Activated T-helper 2 cell treated with anti-CD3 and anti-CD28 coated beads, Interferon-gamma antibody, Interleukin-2, Interleukin-4, amounts not matched to agents 10 μg/mL and 5 μg/mL and 100 μg/mL, durations not matched to agents 14 hours and 24 hours and 36 hours (primary cell): Measurements from ENCODE around the gene SYTL3. TPM values are rescaled to one million over a fixed set of nuclear protein-coding genes. Genes with fewer than 3 reads are reported as not detected.

Experiments used
- DNase-seq: peaks from one replicate; pipeline ENCODE4 v3.0.0; 2021; ENCODE audit warnings: low spot score
- H3K27ac Mint-ChIP-seq: one replicate; pipeline ENCODE4 v1.8.0; 2021; ENCODE audit warnings: mixed read lengths
- H3K27me3 Mint-ChIP-seq: one replicate; pipeline ENCODE4 v1.8.0; 2021; ENCODE audit warnings: low read depth, mixed read lengths
- H3K36me3 Mint-ChIP-seq: one replicate; pipeline ENCODE4 v1.8.0; 2021; ENCODE audit warnings: low read depth, mixed read lengths
- H3K4me1 Mint-ChIP-seq: one replicate; pipeline ENCODE4 v1.8.0; 2021; ENCODE audit warnings: low read depth, mixed read lengths
- H3K4me3 Mint-ChIP-seq: one replicate; pipeline ENCODE4 v1.8.0; 2021; ENCODE audit warnings: low read depth, mild to moderate bottlenecking, moderate library complexity, mixed read lengths
- H3K9me3 Mint-ChIP-seq: one replicate; pipeline ENCODE4 v1.8.0; 2021; ENCODE audit warnings: mixed read lengths
- intact Hi-C: fragments of 100-400 bp; cut with micrococcal nuclease; formaldehyde crosslinking; loops from one replicate; pipeline ENCODE4 v1.15.1; 2023
- total RNA-seq: library from RNA; stranded (reverse); gene quantifications from 2 replicates; pipeline ENCODE4 v1.2.3, GENCODE V29; 2022

SYTL3 gene
- total RNA-seq, 1 donor from 2014 or later = 232 TPM

- Mint-ChIP-seq H3K36me3 (peaks cover 76% of the 10 kb centered on the region), H3K4me3 (no peak overlapping the region), H3K27me3 (no peaks in the 10 kb centered on the region), H3K4me1 (no peaks in the 10 kb centered on the region), H3K9me3 (no peaks in the 10 kb centered on the region), H3K27ac (no peak overlapping the region)
- intact Hi-C loops = no loop called here
- no peak for DNase-seq
These were observed 102.1 kb downstream of the SYTL3 start for GRCh38 chr6:158751921-158752320.

DNA sequence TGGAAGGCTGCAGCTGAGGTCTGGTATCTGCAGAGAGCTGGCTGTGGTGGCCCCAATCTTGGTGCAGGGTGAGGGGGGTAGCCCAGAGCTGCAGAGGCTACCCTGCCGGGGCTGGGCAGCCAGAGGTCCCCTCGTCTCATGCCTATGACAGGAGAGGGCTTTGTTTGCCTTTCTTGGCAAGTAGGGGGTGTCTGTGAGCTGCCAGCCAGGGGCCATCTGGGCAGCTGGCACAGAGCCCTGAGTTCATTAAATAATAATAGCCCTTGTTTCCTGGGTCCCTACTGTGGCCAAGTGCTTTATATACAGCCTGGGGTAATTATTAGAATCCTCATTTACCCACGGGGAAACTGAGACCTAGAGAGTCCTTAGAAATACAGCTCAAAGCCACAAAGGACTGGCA is 102.8 kb downstream of the SYTL3 start:
- Mint-ChIP-seq H3K36me3 (peaks cover 77% of the 10 kb centered on the region), H3K9me3 (no peaks in the 10 kb centered on the region), H3K27me3 (no peaks in the 10 kb centered on the region), H3K4me1 (no peaks in the 10 kb centered on the region), H3K27ac (no peak overlapping the region), H3K4me3 (no peak overlapping the region)
- intact Hi-C loops = no loop called here
- no peak for DNase-seq

DNA sequence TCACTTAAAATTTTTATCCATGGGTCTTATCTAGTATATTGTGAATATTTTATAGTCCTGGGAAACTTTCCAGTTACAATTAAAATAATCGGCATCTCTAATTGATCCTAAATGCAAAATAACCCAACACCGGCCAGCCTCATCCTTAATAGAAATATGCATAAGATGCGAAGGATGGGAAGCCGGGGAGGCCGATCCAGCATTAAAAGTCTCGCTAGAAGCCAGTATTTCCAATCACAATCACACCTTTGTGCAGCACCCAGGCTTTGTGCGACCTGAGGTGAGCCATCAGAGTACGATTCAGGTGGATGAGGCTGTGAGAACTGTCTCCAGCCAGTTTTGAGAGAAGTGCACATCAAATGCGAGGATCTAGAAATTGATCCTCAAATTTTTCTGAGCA is 104.0 kb downstream of the SYTL3 start:
- Mint-ChIP-seq H3K36me3 (peaks cover 77% of the 10 kb centered on the region), H3K9me3 (no peaks in the 10 kb centered on the region), H3K27me3 (no peaks in the 10 kb centered on the region), H3K4me1 (no peaks in the 10 kb centered on the region), H3K27ac (no peak overlapping the region), H3K4me3 (no peak overlapping the region)
- DNase-seq = no peak
- intact Hi-C loops = no loop called here

- H3K36me3 Mint-ChIP-seq = peaks cover 79% of the 10 kb centered on the region
- no peak overlapping the region for H3K4me3 Mint-ChIP-seq
- intact Hi-C loops = no loop called here
- DNase-seq = no peak
- H3K27me3 Mint-ChIP-seq = no peaks in the 10 kb centered on the region
- no peaks in the 10 kb centered on the region for H3K4me1 Mint-ChIP-seq
- no peaks in the 10 kb centered on the region for H3K9me3 Mint-ChIP-seq
- peak overlapping the region; percentile 52 for H3K27ac Mint-ChIP-seq
These were observed 104.9 kb downstream of the SYTL3 start for GRCh38 chr6:158754738-158755137.

- no peak overlapping the region for H3K4me3 Mint-ChIP-seq
- H3K36me3 Mint-ChIP-seq = peaks cover 79% of the 10 kb centered on the region
- no peaks in the 10 kb centered on the region for H3K4me1 Mint-ChIP-seq
- intact Hi-C loops = no loop called here
- H3K27me3 Mint-ChIP-seq = no peaks in the 10 kb centered on the region
- no peaks in the 10 kb centered on the region for H3K9me3 Mint-ChIP-seq
- DNase-seq = no peak
- H3K27ac Mint-ChIP-seq = no peak overlapping the region
These were observed 105.8 kb downstream of the SYTL3 start for GRCh38 chr6:158755636-158756035.

GRCh38 chr6:158756126-158756525 is 106.3 kb downstream of the SYTL3 start:
- peaks cover 80% of the 10 kb centered on the region for H3K36me3 Mint-ChIP-seq
- DNase-seq = no peak
- intact Hi-C loops = no loop called here
- H3K4me1 Mint-ChIP-seq = no peaks in the 10 kb centered on the region
- no peaks in the 10 kb centered on the region for H3K9me3 Mint-ChIP-seq
- no peak overlapping the region for H3K27ac Mint-ChIP-seq
- H3K27me3 Mint-ChIP-seq = no peaks in the 10 kb centered on the region
- no peak overlapping the region for H3K4me3 Mint-ChIP-seq

GRCh38 chr6:158756977-158757752 is 107.3 kb downstream of the SYTL3 start:
- H3K4me1 Mint-ChIP-seq = no peaks in the 10 kb centered on the region
- no peak for DNase-seq
- no peaks in the 10 kb centered on the region for H3K9me3 Mint-ChIP-seq
- peak overlapping the region; percentile 45 for H3K27ac Mint-ChIP-seq
- peaks cover 78% of the 10 kb centered on the region for H3K36me3 Mint-ChIP-seq
- intact Hi-C loops = no loop called here
- H3K4me3 Mint-ChIP-seq = no peak overlapping the region
- H3K27me3 Mint-ChIP-seq = no peaks in the 10 kb centered on the region

DNA sequence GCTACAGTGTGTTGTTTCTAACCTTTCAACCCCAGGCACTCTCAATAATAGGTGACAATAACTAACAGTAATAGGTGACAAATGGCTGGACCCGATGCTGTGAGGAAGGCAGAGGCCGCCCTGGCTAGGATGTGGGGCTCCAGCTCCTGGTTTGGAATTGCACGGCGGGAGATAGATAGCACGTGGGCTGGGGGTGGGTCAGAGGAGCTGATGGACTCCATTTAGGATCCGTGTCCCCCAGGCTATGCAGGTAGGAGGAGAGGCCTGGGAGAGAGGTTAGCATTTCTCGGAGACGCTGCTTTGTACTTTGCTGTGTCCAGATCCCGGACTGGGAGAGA is 107.9 kb downstream of the SYTL3 start:
- H3K4me1 Mint-ChIP-seq = no peaks in the 10 kb centered on the region
- intact Hi-C loops = no loop called here
- peaks cover 79% of the 10 kb centered on the region for H3K36me3 Mint-ChIP-seq
- no peaks in the 10 kb centered on the region for H3K27me3 Mint-ChIP-seq
- H3K27ac Mint-ChIP-seq = peak overlapping the region; percentile 45
- H3K4me3 Mint-ChIP-seq = no peak overlapping the region
- no peaks in the 10 kb centered on the region for H3K9me3 Mint-ChIP-seq
- no peak for DNase-seq

GRCh38 chr6:158758451-158758860 is 108.6 kb downstream of the SYTL3 start:
- Mint-ChIP-seq H3K9me3 (no peaks in the 10 kb centered on the region), H3K4me1 (no peaks in the 10 kb centered on the region), H3K27ac (no peak overlapping the region), H3K27me3 (no peaks in the 10 kb centered on the region), H3K36me3 (peaks cover 86% of the 10 kb centered on the region), H3K4me3 (no peak overlapping the region)
- no peak for DNase-seq
- intact Hi-C loops = no loop called here

- H3K27me3 Mint-ChIP-seq = no peaks in the 10 kb centered on the region
- no peaks in the 10 kb centered on the region for H3K9me3 Mint-ChIP-seq
- H3K36me3 Mint-ChIP-seq = peaks cover 86% of the 10 kb centered on the region
- H3K4me1 Mint-ChIP-seq = no peaks in the 10 kb centered on the region
- intact Hi-C loops = no loop called here
- DNase-seq = no peak
- no peak overlapping the region for H3K27ac Mint-ChIP-seq
- no peak overlapping the region for H3K4me3 Mint-ChIP-seq
These were observed 109.2 kb downstream of the SYTL3 start for GRCh38 chr6:158758941-158759479.

- intact Hi-C loops = no loop called here
- peaks cover 86% of the 10 kb centered on the region for H3K36me3 Mint-ChIP-seq
These were observed 110.2 kb downstream of the SYTL3 start for GRCh38 chr6:158759966-158760617.

GRCh38 chr6:158760618-158761250 is 110.9 kb downstream of the SYTL3 start:
- Mint-ChIP-seq H3K27ac (peak overlapping the region; percentile 33), H3K4me3 (no peak overlapping the region), H3K36me3 (peaks cover 85% of the 10 kb centered on the region), H3K9me3 (no peaks in the 10 kb centered on the region), H3K27me3 (no peaks in the 10 kb centered on the region), H3K4me1 (no peaks in the 10 kb centered on the region)
- intact Hi-C loops = no loop called here
- DNase-seq = no peak

More at GRCh38 chr6:158759966-158760617, 110.2 kb downstream of the SYTL3 start:
- Mint-ChIP-seq H3K27ac (no peak overlapping the region), H3K4me1 (no peaks in the 10 kb centered on the region), H3K27me3 (no peaks in the 10 kb centered on the region), H3K4me3 (no peak overlapping the region), H3K9me3 (no peaks in the 10 kb centered on the region)
- DNase-seq = no peak

- H3K4me1 Mint-ChIP-seq = no peaks in the 10 kb centered on the region
- peaks cover 87% of the 10 kb centered on the region for H3K36me3 Mint-ChIP-seq
- no peaks in the 10 kb centered on the region for H3K9me3 Mint-ChIP-seq
- intact Hi-C loops = no loop called here
- DNase-seq = no peak
- H3K27ac Mint-ChIP-seq = peak overlapping the region; percentile 62
- H3K4me3 Mint-ChIP-seq = no peak overlapping the region
- H3K27me3 Mint-ChIP-seq = no peaks in the 10 kb centered on the region
These were observed 111.9 kb downstream of the SYTL3 start for GRCh38 chr6:158761746-158762145.
